ENCODE measurements around the gene VWA7. TPM values are rescaled to one million over a fixed set of nuclear protein-coding genes. Genes with fewer than 3 reads are reported as not detected.

VWA7 gene
- total RNA-seq, 1 donor from 2014 or later = 0.26 TPM

GRCh38 chr6:31784098-31784925, 7.2 kb upstream of the VWA7 start:
- H3K36me3 ChIP-seq (ENCODE audit: control insufficient read depth, insufficient read depth, low read length) = peaks cover 44% of the 10 kb centered on the region
- H3K27me3 ChIP-seq (ENCODE audit: control insufficient read depth, insufficient read depth, low read length) = no peaks in the 10 kb centered on the region
- FAIRE-seq (no peak), DNase-seq (ENCODE audit: low read depth) (no peak)
- TF ChIP-seq CTCF (IDR thresholded peaks at IDR 0.05; ENCODE audit: insufficient read depth, low read length, severe bottlenecking) = no peak
- H3K4me3 ChIP-seq (ENCODE audit: low read depth, low read length) = no peak overlapping the region

- Histone ChIP-seq H3K27me3 (ENCODE audit: control insufficient read depth, insufficient read depth, low read length) (no peaks in the 10 kb centered on the region), H3K4me3 (ENCODE audit: low read depth, low read length) (no peak overlapping the region), H3K36me3 (ENCODE audit: control insufficient read depth, insufficient read depth, low read length) (peaks cover 48% of the 10 kb centered on the region)
- DNase-seq (ENCODE audit: low read depth) = no peak
- FAIRE-seq = no peak
- no peak for TF ChIP-seq CTCF (IDR thresholded peaks at IDR 0.05; ENCODE audit: insufficient read depth, low read length, severe bottlenecking)
Measured at GRCh38 chr6:31782126-31782855, 5.2 kb upstream of the VWA7 start.

- no peak for TF ChIP-seq CTCF (IDR thresholded peaks at IDR 0.05; ENCODE audit: insufficient read depth, low read length, severe bottlenecking)
- FAIRE-seq (no peak), DNase-seq (ENCODE audit: low read depth) (no peak)
- Histone ChIP-seq H3K4me3 (ENCODE audit: low read depth, low read length) (no peak overlapping the region), H3K27me3 (ENCODE audit: control insufficient read depth, insufficient read depth, low read length) (no peaks in the 10 kb centered on the region), H3K36me3 (ENCODE audit: control insufficient read depth, insufficient read depth, low read length) (peaks cover 48% of the 10 kb centered on the region)
Measured at GRCh38 chr6:31781244-31782125, 4.4 kb upstream of the VWA7 start.

- Histone ChIP-seq H3K27me3 (ENCODE audit: control insufficient read depth, insufficient read depth, low read length) (no peaks in the 10 kb centered on the region), H3K36me3 (ENCODE audit: control insufficient read depth, insufficient read depth, low read length) (peaks cover 48% of the 10 kb centered on the region), H3K4me3 (ENCODE audit: low read depth, low read length) (no peak overlapping the region)
- no peak for DNase-seq (ENCODE audit: low read depth)
- FAIRE-seq = no peak
- no peak for TF ChIP-seq CTCF (IDR thresholded peaks at IDR 0.05; ENCODE audit: insufficient read depth, low read length, severe bottlenecking)
Measured at GRCh38 chr6:31780507-31781243, 3.5 kb upstream of the VWA7 start.

GRCh38 chr6:31779908-31780307, 2.8 kb upstream of the VWA7 start:
- TF ChIP-seq CTCF (IDR thresholded peaks at IDR 0.05; ENCODE audit: insufficient read depth, low read length, severe bottlenecking) = no peak
- no peak for FAIRE-seq

More at GRCh38 chr6:31779908-31780307, 2.8 kb upstream of the VWA7 start:
- no peaks in the 10 kb centered on the region for H3K27me3 ChIP-seq (ENCODE audit: control insufficient read depth, insufficient read depth, low read length)
- H3K4me3 ChIP-seq (ENCODE audit: low read depth, low read length) = no peak overlapping the region
- DNase-seq (ENCODE audit: low read depth) = no peak
- peaks cover 41% of the 10 kb centered on the region for H3K36me3 ChIP-seq (ENCODE audit: control insufficient read depth, insufficient read depth, low read length)

Measured in bronchial epithelial cell (primary cell).